LoVo (cell line): Measurements from ENCODE around the gene UFSP1.

Experiments used
- DNase-seq: peaks from one replicate; pipeline ENCODE4 v3.0.0-alpha.2; 2016; ENCODE audit warnings: low spot score

Gene UFSP1

DNA sequence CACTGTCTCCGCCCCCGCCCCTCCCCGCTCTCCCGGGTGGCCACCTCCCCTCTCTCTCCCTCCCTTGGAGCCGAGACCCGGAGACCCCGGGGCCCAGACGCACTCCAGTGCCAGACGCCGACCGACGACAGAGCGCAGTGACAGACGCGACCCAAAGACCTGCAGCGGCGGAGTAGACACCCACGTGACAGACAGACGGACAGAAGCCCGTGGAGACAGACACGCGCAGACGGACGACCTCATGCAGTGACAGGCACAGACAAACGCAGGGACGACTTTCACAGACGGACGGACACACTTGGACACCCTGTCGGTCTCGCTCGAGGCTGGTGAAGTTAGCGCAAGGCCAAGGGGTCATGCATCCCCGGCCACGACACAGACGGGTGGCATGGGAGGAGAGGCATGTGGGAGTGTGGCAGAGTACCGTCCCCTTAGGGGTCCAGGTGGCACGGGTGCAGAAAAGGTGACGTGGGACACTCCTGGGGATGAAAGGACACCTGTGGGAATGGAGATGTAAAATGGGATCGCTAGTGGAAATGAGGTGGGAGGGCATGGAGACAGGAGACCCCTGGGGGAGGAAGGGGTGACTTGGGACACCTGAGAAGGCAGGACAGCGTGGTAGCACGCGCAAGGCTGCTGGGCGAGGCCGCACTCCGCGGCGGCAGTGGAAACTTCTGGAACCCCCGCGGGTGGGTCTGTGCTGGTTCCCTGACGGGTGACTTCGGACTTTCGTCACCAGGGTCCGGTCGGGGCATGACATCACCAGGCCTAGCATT, 6.6 kb upstream of the UFSP1 start:
- peak; percentile 63 for DNase-seq

- no peak for DNase-seq
Measured at GRCh38 chr7:100895701-100895955, 6.1 kb upstream of the UFSP1 start, which contains the start of gene ACHE. Gene ACHE, minus strand, starts transcription at chr7:100895888. Its CDS starts 1,656 bp downstream, at chr7:100894232.

DNA sequence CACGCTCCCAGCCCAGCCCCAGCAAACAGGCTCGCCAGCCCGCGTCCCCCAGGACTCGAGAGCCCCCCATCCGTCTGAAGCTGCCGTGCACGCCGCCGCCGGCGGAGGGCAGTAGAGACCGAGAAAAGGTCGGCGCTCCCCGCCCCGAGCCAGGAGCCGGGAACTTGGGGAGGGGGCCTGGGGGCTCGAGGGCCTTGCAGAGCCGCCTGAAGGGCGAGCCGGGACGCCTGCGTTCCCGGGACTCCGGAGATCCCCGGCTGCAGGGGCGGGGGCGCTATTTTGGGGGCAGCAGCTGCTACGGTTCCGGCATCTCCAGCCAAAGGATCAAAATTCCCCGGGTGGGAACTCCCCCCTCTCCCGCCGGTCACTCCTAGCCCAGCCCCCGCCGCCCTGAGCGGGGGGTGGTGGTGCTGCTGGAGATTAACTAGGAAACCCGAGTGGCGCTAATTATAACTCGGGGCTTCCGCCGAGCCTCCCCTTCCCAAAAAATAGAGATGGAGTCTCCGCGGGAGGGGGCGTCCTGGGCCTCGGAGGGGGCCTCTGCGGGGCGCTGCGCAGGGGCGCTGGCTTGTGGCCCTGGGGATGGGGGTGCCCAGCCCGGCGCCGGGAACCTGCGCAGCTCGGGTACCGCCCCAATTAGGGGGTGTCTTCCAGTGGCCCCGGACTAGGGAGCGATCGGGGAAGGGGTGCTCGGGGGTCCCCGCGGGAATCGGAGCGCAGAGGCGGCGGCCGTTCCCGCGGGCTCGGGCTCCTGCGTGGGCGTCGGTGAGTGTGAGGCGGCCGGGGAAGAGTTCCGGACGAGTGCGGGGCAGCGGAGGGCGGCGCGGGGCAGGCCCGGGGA, 5.6 kb upstream of the UFSP1 start:
- peak; percentile 57 for DNase-seq

- no peak for DNase-seq
Measured at GRCh38 chr7:100893910-100894721, 4.6 kb upstream of the UFSP1 start.

DNA sequence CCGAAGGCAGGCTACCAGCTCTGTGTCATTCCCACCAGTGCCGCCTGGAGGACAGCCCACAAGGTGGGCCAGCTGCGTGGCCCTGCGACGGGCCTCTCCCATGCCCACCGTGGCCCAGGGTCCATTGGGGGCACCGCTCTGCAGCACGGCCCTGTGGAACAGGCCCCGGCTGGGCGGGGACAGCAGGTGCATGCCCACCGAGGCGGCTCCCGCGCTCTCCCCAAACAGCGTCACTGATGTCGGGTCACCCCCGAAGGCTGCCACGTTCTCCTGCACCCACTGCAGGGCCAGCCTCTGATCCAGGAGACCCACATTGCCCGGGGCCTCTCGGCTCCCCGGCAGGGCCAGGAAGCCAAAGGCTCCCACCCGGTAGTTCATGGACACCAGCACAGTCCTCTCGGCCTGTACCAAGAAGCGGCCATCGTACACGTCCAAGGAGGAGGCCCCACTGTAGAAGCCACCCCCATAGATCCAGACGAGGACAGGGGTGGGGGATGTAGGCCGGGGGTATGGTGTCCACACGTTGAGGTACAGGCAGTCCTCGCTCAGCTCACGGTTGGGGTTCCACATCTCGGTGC, 3.9 kb upstream of the UFSP1 start:
- DNase-seq: no peak

- no peak for DNase-seq
Measured at GRCh38 chr7:100892364-100893317, 3.1 kb upstream of the UFSP1 start.

DNA sequence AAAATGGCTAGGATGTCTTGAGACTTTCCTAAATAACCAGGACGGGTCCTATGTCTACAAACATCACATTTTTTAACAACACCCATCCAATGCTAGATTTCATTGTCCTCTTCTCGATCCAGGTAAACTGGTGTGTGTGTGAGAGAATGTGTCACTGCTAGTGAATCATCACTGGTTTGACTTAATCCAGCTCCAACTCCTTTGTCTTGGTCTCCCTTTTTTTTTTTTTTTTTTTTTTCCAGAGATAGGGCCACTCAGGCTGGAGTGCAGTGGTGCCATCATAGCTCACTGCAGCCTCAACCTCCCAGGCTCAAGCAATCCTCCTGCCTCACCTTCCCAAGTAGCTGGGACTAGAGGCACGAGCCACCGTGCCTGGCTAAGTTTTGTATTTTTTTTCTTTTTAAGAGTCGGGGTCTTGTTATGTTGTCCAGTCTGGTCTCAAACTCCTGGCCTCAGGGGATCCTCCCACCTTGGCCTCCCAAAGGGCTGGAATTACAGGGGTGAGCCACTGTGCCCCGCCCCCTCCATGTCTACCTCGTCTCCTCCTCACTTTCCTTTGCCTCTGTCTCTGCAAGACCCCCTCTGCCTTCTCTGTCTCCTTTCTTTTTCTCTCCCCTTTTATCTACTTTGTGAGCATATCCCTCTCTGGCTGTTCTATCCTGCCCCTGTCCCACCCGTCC, 2.2 kb upstream of the UFSP1 start:
- no peak for DNase-seq

DNA sequence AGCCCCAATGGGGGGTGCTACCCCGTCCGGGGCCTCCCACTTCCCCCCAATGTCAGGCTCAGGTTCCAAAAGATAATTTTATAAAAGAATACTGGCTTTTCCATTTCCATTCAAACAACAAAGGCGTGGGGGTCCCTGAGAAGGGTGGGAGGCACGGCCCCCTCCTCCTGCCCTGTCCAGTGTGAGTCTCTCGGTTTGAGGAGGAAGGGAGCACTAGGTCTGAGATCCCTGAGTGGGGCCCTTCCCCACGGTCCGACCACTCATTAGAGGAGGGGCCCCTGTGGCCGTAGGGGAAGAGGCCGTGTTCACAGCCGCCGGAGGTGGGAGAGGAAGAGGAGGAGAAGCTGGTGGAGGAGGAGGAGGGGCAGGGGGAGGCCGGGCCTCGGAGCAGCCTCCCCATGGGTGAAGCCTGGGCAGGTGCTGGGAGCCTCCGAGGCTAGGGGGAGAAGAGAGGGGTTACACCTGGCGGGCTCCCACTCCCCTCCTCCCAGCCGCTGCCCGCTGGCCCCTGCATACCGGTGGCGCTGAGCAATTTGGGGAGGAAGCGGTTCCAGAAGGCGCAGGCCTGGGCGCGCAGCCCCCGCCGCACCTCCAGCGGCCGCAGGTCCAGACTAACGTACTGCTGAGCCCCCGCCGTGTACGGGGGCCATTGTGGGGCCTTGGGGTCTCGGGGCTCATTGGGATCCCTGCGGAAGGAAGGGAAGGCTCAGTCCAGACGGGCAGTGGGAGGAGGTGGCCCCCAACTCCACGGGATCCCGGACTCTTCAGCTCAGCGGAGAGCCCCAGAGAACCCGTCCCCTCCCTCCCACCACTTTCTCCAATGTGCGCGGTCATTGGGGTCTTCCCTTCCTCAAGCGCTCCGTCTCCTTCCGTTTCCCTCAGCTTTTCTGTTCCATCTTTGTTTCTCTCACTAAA, 1.4 kb upstream of the UFSP1 start:
- no peak for DNase-seq

DNA sequence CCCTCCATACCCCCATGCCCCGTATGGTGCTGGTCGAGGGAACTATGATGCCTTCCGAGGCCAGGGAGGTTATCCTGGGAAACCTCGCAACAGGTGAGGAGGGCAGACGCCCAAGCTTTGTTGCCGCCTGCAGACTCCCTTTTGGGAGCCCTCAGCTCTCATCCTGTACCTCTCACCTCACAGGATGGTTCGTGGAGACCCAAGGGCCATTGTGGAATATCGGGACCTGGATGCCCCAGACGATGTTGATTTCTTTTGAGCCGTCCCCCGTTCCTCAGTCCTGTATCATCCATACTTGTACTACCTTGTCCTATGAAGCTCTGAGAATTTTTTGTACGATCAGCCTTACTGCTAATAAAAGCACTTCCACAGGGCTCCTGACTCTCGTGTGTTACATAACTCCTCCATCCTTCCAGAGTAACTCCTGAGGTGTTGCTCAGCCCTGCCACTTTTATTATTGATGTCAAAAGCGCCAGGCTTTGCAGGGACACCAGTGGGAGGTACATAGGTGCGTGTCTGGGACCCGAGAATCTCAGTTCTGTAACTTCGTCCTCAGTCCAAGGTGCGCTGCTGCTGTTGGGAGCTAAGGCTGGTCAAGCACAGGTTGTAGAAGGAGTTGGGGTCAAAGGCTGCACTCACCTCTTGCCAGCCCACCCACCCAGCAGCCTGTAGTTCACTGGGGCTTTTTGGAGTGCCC, 1.1 kb downstream of the UFSP1 start:
- no peak for DNase-seq

DNA sequence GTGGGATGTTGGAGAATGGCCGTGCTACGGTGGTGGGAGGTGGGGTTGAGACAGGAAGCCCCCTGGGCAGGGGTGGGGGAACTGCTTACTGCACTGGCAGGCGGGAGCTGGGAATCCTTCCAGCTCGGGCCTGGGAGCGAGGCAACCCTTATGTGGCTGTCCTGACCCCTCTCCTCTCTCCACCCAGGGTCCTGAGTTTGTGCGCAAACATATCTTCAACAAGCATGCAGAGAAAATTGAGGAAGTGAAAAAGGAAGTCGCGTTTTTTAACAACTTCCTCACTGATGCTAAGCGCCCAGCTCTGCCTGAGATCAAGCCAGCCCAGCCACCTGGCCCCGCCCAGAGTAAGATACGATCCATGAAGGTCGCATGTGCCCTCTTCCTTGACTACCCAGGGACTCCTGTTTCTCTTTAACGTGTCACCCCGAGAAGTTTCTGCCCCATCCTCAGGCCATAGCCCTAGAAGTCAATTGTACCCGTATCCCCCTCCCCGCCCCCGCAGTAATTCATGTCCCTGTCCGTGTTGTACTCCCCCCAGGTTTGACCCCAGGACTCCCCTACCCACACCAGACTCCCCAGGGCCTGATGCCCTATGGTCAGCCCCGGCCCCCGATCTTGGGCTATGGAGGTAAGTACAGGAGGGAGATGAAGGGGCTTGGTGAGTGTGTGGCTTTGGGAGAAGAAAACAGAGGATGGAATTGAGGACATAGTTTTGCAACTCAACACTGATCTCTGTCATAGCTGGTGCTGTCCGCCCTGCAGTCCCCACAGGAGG, 1.8 kb downstream of the UFSP1 start:
- no peak for DNase-seq

DNA sequence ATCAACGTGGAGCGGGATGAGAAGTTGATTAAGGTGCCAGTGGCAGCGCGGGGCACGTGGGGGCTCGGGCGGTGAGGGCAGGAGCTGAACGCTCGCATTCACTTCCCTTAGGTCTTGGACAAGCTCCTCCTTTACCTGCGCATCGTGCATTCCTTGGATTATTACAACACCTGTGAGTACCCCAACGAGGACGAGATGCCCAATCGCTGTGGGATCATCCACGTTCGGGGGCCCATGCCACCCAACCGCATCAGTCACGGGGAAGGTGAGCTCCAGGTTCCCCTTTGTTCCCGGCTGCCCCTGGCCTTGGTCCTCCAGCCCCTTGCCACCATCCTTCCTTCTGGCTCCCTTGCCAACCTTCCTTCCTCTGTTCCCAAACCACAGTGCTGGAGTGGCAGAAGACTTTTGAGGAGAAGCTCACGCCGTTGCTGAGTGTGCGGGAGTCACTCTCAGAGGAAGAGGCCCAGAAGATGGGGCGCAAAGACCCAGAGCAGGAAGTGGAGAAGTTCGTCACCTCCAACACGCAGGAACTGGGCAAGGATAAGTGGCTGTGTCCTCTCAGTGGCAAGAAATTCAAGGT, 2.5 kb downstream of the UFSP1 start:
- no peak for DNase-seq

DNA sequence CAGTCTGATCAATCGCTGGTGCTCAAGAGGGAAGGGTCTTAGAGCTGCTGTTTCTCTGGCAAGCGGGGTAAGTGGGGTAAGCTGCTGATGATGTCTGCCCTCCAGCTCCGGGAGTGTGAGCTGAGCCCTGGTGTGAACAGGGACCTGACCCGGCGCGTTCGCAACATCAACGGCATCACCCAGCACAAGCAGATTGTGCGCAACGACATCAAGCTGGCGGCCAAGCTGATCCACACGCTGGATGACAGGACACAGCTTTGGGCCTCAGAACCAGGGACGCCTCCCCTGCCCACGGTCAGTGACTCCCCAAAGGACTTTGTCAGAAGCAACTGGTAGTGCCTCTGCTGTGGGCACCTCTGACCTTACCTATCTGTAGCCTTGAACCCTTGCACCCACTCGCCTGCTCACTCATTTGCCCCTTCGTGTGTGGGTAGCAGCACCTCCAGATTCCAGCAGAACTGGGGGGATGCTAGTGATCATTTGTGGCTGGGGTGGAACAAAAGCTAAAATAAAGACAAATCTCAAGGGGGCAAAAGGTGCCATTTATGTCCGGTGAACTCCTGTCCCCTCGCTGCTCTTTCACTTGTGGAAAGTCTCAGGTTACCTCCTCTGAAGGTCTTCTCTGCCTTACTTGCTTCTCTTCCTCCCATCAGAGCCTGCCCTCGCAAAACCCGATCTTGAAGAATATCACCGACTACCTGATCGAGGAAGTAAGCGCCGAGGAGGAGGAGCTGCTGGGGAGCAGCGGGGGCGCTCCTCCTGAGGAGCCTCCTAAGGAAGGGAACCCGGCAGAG, 3.2 kb downstream of the UFSP1 start:
- DNase-seq: no peak

- no peak for DNase-seq
Measured at GRCh38 chr7:100885440-100886141, 3.9 kb downstream of the UFSP1 start.

DNA sequence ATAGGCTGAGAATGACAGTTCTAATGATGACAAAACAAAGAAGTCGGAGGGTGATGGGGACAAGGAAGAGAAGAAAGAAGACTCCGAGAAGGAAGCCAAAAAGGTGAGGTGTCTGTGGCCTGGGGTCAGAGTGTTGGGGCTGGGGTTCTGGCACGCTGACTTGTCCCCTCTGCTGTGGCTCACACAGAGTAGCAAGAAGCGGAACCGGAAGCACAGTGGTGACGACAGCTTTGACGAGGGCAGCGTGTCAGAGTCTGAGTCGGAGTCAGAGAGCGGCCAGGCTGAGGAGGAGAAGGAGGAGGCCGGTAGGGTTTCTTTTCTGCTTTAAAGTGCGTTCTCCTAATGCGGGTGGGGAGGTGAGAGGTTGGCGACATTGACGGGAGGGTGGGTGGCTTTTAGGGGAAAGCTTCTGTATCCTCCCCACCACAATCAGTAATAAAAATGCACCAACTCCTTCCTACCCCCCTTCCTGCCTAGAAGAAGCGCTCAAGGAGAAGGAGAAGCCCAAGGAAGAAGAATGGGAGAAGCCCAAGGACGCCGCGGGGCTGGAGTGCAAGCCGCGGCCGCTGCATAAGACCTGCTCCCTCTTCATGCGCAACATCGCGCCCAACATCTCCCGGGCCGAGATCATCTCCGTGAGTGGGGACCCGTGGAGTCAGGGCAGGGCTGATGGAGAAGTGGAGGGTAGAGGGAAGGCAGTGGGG, 4.6 kb downstream of the UFSP1 start:
- no peak for DNase-seq

DNA sequence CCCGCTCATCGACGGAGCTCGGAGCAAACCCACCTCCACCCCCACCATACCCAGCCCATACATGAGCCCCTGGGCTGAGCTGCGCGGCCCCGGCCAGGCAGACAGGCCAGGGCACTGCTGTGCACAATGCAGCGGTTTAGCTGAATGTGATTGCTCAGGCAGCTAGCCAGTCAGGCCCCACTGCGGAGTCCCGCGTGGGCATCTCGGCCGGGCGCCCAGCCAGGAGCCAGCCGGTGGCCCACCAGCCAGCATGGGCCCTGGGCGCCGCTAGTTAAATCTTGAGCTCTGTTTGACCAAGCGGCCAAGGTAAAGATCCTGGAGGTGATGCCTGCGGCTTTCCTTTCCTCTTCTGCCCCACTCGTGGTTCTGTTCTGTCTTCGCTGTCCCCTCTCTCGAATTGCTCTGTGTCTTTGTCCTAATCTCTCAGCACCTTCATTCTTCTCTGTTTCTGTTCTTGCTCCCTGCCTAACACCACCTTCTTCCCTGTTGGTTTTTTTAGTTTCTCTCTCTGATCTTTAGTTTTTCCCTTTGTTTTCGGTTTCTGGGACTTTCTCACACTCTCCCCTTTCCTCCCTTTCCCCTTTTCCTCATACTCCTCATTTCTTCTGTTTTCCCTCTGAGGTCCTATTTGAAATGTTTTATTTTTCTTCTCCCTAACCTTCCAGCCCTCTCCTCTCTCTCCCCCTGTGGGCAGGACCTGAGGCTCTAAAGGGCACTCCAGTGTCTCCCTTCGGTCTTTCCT, 6.6 kb downstream of the UFSP1 start:
- DNase-seq: no peak
